Measurements from ENCODE around the gene MAP2K6.

Gene MAP2K6

DNA sequence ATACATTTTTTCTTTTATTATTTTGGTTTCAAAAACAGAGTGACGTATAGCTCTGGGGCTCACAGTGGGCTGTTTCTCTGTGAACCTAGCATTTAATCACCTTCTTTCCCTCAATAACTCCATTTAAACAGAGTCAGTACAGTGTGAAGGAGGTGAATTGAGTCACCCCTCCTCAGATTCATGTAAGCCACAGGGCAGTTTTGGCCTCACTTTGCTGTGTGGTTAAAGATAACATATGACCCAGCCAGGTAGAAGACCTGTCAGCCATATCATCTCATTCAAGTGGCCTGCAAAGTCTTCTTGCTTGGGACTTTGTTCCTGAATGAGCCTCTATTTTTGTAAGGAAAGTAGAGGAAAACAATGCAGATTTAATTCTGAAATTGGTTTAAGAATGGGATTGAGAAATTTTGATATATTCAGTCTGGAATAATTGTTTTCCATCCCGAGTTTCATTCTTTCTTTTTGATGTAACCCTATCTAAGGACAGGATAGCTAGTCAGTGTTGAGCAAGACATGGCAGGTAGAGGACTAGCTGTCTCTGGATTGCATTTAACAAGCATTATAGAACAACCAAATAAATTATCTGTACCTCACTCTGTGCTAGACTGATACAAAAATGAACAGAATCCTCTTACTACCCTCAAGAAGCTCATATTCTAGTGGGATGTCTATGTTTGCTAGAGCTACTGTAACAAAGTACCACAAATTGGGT, 13.1 kb downstream of the MAP2K6 start:
- no peak for DNase-seq

DNA sequence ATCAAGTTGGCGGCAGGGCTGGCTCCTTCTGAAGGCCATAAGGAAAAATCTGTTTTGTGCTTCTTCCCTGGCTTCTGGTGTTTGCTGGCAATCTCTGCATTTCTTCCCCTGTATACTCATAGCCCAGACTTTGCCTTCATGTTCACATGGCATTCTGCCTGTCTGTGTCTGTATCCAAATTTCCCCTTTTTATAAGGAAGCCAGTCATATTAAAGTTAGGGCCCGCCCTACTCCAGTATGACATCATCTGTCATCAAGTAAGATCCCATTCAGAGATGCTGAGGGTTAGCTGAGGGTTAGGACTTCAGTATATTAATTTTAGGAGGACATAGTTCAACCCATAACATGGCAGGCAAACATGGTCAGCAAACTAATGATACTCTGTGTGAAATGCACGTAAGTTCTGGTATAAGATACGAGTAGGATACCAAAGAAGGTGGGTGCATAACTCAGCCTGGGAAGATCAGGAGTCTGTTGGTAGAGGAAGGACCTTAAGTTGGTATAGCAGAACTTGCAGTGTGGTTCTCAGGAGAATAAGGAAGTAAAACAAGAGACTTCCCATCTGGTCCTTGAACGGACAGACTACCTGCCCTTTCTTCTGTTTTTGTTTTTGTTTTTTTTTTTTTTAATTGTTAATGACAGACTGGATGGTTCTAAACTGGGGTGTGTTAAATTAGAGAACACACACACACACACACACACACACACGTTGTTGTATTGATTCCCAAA, 13.9 kb downstream of the MAP2K6 start:
- DNase-seq: no peak

DNA sequence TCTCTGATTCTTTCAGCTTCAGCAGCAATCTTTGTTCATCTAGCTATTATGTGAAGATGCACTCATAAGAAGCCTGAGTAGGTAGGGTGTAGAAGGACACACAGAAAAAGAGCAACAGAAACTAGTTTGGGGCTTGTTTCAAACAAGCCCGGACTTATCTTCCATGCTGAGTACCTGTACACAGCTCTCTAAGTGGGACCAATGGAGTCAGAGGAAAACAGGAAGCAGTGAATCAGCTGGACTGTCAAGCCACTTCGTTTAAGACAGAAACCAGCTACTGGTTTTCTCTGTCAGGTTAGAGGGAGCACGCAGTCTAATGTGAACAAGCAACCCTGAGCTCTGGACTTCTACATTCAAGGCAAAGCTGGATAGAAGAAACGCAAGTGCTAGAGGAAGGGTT, 16.0 kb downstream of the MAP2K6 start:
- DNase-seq: no peak

GRCh38 chr17:69431835-69432234, 17.3 kb downstream of the MAP2K6 start:
- no peak for DNase-seq

DNA sequence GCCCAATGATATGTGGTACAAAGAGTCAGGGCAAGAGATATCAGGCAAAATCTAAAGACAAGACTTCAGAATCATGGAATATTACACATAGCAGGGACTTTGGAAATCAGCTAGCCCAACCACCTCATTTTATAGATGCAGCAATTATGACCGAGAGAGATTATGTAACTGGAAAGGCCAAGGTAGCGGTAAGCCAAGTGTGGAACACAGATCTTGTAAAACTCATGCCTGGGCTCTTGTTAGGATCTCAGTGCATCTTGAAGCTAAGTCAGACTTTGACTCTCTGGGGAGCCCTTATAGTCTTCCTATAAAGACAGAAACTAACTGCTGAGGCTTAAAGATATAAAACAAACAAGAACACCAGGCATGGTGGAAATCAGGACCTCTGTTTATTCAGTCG, 18.6 kb downstream of the MAP2K6 start:
- DNase-seq: no peak

GRCh38 chr17:69434164-69434579, 19.7 kb downstream of the MAP2K6 start:
- no peak for DNase-seq

- DNase-seq: no peak
Measured at GRCh38 chr17:69435971-69436696, 21.6 kb downstream of the MAP2K6 start.

DNA sequence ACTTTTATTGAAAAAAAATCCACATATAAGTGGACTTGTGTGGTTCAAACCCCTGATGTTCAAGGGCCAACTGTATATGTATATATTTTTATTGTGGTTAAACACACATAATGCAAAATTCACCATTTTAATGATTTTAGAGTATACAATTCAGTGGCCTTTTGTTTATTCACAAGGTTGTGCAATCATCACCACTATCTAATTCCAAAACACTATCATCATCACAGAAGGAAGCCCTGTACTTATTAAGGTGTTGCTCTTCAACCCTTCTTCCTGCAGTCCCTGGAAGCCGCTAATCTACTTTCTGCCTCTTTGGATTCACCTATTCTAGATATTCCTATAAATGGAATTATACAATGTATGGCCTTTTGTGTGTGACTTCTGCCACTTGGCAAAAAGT, 23.0 kb downstream of the MAP2K6 start:
- DNase-seq: no peak

- no peak for DNase-seq
Measured at GRCh38 chr17:69438776-69439175, 24.3 kb downstream of the MAP2K6 start.

- DNase-seq: no peak
Measured at GRCh38 chr17:69441179-69441578, 26.7 kb downstream of the MAP2K6 start.

GRCh38 chr17:69443138-69443537, 28.6 kb downstream of the MAP2K6 start:
- DNase-seq: no peak

GRCh38 chr17:69444023-69444422, 29.5 kb downstream of the MAP2K6 start:
- DNase-seq: no peak

GRCh38 chr17:69445132-69445531, 30.6 kb downstream of the MAP2K6 start:
- no peak for DNase-seq

DNA sequence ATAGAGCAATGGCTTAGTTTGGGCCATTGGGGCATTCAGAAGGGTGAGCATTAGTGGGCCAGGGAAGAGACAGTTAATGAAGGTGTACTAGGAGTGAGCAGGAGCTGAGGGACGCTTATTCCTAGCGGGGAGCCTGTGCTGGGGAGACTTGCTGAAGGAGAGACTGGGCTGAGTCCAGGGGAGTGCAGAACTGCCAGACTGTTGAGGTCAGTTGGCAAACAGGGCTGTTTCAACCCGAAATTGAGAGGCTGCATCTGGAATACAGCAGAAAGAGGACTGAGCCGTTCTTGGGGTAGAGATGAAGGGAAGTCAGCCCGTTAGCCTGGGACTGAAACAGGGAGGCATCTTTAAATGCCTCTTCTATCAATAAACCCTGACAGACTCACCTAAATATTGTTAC, 33.2 kb downstream of the MAP2K6 start:
- DNase-seq: no peak

DNA sequence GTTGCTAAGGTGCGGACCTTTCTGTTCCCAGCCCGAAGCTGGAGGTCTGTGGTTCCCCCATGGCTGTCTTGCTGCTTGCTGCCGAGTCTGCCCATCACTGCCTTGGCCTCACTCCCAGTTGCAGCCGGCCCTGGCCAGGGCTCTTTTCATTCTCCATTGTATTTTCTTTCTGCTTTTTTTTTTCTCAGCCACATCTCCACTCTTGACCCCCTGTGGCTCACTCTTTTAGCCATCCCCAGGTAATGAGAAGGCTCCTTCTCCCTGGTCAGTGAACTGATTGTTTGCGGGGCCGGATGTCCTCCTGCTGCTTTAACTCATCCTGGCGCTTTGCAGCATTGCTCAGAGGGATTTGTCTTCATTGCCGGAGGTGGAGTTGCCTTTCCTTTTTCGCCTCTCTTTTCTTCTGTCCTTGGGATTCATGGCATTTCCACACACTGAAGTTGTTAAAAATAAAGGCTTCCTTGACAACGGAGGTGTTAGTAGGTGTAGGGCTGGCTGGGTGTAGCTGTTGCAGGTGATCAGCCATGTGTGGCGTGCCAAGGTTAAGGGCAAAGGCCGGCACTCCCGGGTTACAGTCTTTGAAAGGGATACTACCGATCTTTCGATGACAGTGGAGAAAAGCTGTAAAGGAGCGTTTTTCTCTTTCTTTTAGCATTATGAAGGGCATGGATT, 34.1 kb downstream of the MAP2K6 start:
- DNase-seq: no peak

- DNase-seq: no peak
Measured at GRCh38 chr17:69450131-69450530, 35.6 kb downstream of the MAP2K6 start.

- no peak for DNase-seq
Measured at GRCh38 chr17:69450918-69451317, 36.4 kb downstream of the MAP2K6 start.

- no peak for DNase-seq
Measured at GRCh38 chr17:69451416-69452394, 37.2 kb downstream of the MAP2K6 start.

- no peak for DNase-seq
Measured at GRCh38 chr17:69452664-69453260, 38.3 kb downstream of the MAP2K6 start.

- DNase-seq: no peak
Measured at GRCh38 chr17:69454051-69454450, 39.6 kb downstream of the MAP2K6 start.

- DNase-seq: no peak
Measured at GRCh38 chr17:69455040-69455439, 40.5 kb downstream of the MAP2K6 start.

DNA sequence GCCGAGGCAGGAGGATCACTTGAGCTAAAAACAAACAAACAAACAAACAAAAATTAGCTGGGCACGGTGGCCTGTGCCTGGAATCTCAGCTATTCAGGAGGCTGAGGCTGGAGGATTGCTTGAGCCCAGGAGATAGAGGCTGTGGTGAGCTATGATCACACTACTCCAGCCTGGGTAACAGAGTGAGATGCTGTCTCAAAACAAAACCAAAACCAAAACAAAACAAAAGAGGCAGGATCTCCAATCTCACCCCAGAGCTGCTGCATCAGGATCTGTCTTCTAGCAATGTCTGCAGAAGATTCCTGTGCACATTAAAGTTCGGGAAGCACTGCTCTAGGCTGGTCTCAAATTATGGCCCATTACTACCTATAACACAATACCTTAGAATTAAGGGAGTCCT, 43.1 kb downstream of the MAP2K6 start:
- DNase-seq: no peak
